ENCODE results near the gene KCNIP1.

- no peak for TF ChIP-seq CTCF (IDR thresholded peaks at IDR 0.05)
- TF ChIP-seq POLR2A (IDR thresholded peaks at IDR 0.05): no peak
These were observed 42.5 kb downstream of the KCNIP1 start for GRCh38 chr5:170546282-170546681.
